GM10847 (cell line): Measurements from ENCODE around the gene WDR87.

Source experiments
- POLR2A ChIP-seq: IDR thresholded peaks from 2 replicates; pipeline ENCODE4 v1.6.1; 2011; ENCODE audit not compliant: insufficient read length; ENCODE audit errors: extremely low read depth

Gene WDR87

GRCh38 chr19:37936166-37936565 lies 29.8 kb upstream of the WDR87 start:
- TF ChIP-seq POLR2A = no peak

GRCh38 chr19:37935341-37935740 lies 28.9 kb upstream of the WDR87 start:
- TF ChIP-seq POLR2A = no peak

- no peak for TF ChIP-seq POLR2A
Measured at GRCh38 chr19:37933937-37934358, 27.6 kb upstream of the WDR87 start.

GRCh38 chr19:37932985-37933936 lies 26.9 kb upstream of the WDR87 start:
- TF ChIP-seq POLR2A = no peak

GRCh38 chr19:37931881-37932655 lies 25.7 kb upstream of the WDR87 start:
- no peak for TF ChIP-seq POLR2A

- no peak for TF ChIP-seq POLR2A
Measured at GRCh38 chr19:37930416-37930815, 24.0 kb upstream of the WDR87 start.

GRCh38 chr19:37929355-37929923 lies 23.0 kb upstream of the WDR87 start:
- no peak for TF ChIP-seq POLR2A

GRCh38 chr19:37928527-37929286 lies 22.3 kb upstream of the WDR87 start:
- TF ChIP-seq POLR2A = no peak

GRCh38 chr19:37926711-37927110 lies 20.3 kb upstream of the WDR87 start:
- TF ChIP-seq POLR2A = no peak

- no peak for TF ChIP-seq POLR2A
Measured at GRCh38 chr19:37926255-37926654, 19.9 kb upstream of the WDR87 start.

- TF ChIP-seq POLR2A = no peak
Measured at GRCh38 chr19:37925212-37925611, 18.8 kb upstream of the WDR87 start.

GRCh38 chr19:37920591-37921450 lies 14.4 kb upstream of the WDR87 start:
- TF ChIP-seq POLR2A = no peak

GRCh38 chr19:37914908-37915307 lies 8.5 kb upstream of the WDR87 start:
- no peak for TF ChIP-seq POLR2A

- no peak for TF ChIP-seq POLR2A
Measured at GRCh38 chr19:37909661-37910199, 3.3 kb upstream of the WDR87 start.
